ENCODE results near the gene FRA10AC1. TPM values are rescaled to one million over a fixed set of nuclear protein-coding genes. Genes with fewer than 3 reads are reported as not detected.

Gene FRA10AC1
- total and polyA plus RNA-seq, 10 of the 15 experiments (the other 5 are each of a cell fraction or from before 2014, with no cell fraction given), result 5.3 to 18.1 (median 9.9) TPM

DNA sequence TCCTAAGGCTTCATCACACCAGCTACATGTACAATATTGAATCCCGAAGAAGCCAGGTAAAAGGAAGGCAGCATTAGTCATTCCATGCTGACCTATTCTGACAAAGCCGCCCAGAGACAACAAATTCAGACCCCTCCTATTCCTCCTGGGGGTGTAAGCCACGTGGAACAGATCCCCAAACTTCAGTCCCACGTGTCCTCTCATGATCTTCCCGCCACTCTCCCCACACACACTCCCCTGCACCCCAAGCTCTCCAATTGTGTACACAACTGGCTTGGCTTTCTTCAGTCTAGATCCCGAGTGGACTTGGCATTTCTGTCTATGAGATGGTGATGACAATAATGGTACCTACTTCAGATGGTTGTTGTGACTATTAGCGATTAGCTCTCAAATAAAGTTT lies 81.5 kb downstream of the FRA10AC1 start:
- no peak overlapping the region for H3K4me3 ChIP-seq
- FAIRE-seq (no peak), DNase-seq (ENCODE audit: low read depth, low spot score) (no peak), ATAC-seq (no peak)
- ChIA-PET RAD21 (ENCODE audit: unreplicated experiment) (no interaction called here), CTCF (no interaction called here), SMC1A (ENCODE audit: uncharacterized antibody, unreplicated experiment) (no interaction called here), POLR2A (no interaction called here)
- H2AFZ ChIP-seq (ENCODE audit: control insufficient read depth, low read depth, low read length), result no peak overlapping the region
- H3K4me1 ChIP-seq (ENCODE audit: control insufficient read depth, insufficient read depth, low read length), result peaks cover 2% of the 10 kb centered on the region; the same call in 1 of the 2 replicates
- H4K20me1 ChIP-seq (ENCODE audit: control insufficient read depth, insufficient read depth), result no peaks in the 10 kb centered on the region
- H3K9ac ChIP-seq (ENCODE audit: control insufficient read depth, insufficient read depth, low read length), result no peak overlapping the region
- no peaks in the 10 kb centered on the region for H3K36me3 ChIP-seq (ENCODE audit: control insufficient read depth in 2 of 2, insufficient read depth in 2 of 2, low read length in 1 of 2)
- no peak overlapping the region for H3K27ac ChIP-seq (ENCODE audit: control insufficient read depth, insufficient read depth)
- no TSS peak for BruUV-seq (replicated peaks)
- H3K4me2 ChIP-seq (ENCODE audit: control insufficient read depth, insufficient read depth), result no peak overlapping the region
- H3K79me2 ChIP-seq (ENCODE audit: control insufficient read depth, insufficient read depth, low read length), result no peaks in the 10 kb centered on the region
- no peaks in the 10 kb centered on the region for H3K9me3 ChIP-seq (replicated peaks; ENCODE audit: control insufficient read depth, insufficient read depth, low read length)
- 23% methylated on average over 7 of the region's 7 CpGs for WGBS (ENCODE audit: insufficient coverage, insufficient replicate concordance, low lambda C conversion rate, missing lambda C conversion rate)
- no peaks in the 10 kb centered on the region; a peak in 1 of 4 replicates for H3K27me3 ChIP-seq (replicated peaks in 1 of 2; ENCODE audit: control insufficient read depth in 2 of 2, insufficient read depth in 2 of 2, low read length in 1 of 2)
- in situ Hi-C loops (cut with MboI), result no loop called here
- intact Hi-C loops (cut with micrococcal nuclease; ENCODE audit: unreplicated experiment), result no loop called here
- no peak for TF ChIP-seq MYB (IDR thresholded peaks at IDR 0.05; ENCODE audit: borderline replicate concordance, low read depth, low read length)
- no peak for TF ChIP-seq BCL11A (IDR thresholded peaks at IDR 0.05; ENCODE audit: low read depth, low read length)
- no peak for TF ChIP-seq NR2F1 (conservative IDR thresholded peaks at IDR 0.05)
- TF ChIP-seq, protein P1, sequence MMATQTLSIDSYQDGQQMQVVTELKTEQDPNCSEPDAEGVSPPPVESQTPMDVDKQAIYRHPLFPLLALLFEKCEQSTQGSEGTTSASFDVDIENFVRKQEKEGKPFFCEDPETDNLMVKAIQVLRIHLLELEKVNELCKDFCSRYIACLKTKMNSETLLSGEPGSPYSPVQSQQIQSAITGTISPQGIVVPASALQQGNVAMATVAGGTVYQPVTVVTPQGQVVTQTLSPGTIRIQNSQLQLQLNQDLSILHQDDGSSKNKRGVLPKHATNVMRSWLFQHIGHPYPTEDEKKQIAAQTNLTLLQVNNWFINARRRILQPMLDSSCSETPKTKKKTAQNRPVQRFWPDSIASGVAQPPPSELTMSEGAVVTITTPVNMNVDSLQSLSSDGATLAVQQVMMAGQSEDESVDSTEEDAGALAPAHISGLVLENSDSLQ (IDR thresholded peaks at IDR 0.05), result no peak
- TF ChIP-seq, protein P2, sequence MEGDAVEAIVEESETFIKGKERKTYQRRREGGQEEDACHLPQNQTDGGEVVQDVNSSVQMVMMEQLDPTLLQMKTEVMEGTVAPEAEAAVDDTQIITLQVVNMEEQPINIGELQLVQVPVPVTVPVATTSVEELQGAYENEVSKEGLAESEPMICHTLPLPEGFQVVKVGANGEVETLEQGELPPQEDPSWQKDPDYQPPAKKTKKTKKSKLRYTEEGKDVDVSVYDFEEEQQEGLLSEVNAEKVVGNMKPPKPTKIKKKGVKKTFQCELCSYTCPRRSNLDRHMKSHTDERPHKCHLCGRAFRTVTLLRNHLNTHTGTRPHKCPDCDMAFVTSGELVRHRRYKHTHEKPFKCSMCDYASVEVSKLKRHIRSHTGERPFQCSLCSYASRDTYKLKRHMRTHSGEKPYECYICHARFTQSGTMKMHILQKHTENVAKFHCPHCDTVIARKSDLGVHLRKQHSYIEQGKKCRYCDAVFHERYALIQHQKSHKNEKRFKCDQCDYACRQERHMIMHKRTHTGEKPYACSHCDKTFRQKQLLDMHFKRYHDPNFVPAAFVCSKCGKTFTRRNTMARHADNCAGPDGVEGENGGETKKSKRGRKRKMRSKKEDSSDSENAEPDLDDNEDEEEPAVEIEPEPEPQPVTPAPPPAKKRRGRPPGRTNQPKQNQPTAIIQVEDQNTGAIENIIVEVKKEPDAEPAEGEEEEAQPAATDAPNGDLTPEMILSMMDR (IDR thresholded peaks at IDR 0.05 in 2 of 3, conservative IDR thresholded peaks at IDR 0.05 in 1 of 3; ENCODE audit: control insufficient read depth in 2 of 3, extremely low read depth in 1 of 3, insufficient read depth in 1 of 3, low read depth in 3 of 3, low read length in 3 of 3), result no peak
- TF ChIP-seq CBX3 (IDR thresholded peaks at IDR 0.05; ENCODE audit: borderline replicate concordance, low read depth), result no peak
- no peak for TF ChIP-seq DPF2 (IDR thresholded peaks at IDR 0.05)
- TF ChIP-seq, protein P3, sequence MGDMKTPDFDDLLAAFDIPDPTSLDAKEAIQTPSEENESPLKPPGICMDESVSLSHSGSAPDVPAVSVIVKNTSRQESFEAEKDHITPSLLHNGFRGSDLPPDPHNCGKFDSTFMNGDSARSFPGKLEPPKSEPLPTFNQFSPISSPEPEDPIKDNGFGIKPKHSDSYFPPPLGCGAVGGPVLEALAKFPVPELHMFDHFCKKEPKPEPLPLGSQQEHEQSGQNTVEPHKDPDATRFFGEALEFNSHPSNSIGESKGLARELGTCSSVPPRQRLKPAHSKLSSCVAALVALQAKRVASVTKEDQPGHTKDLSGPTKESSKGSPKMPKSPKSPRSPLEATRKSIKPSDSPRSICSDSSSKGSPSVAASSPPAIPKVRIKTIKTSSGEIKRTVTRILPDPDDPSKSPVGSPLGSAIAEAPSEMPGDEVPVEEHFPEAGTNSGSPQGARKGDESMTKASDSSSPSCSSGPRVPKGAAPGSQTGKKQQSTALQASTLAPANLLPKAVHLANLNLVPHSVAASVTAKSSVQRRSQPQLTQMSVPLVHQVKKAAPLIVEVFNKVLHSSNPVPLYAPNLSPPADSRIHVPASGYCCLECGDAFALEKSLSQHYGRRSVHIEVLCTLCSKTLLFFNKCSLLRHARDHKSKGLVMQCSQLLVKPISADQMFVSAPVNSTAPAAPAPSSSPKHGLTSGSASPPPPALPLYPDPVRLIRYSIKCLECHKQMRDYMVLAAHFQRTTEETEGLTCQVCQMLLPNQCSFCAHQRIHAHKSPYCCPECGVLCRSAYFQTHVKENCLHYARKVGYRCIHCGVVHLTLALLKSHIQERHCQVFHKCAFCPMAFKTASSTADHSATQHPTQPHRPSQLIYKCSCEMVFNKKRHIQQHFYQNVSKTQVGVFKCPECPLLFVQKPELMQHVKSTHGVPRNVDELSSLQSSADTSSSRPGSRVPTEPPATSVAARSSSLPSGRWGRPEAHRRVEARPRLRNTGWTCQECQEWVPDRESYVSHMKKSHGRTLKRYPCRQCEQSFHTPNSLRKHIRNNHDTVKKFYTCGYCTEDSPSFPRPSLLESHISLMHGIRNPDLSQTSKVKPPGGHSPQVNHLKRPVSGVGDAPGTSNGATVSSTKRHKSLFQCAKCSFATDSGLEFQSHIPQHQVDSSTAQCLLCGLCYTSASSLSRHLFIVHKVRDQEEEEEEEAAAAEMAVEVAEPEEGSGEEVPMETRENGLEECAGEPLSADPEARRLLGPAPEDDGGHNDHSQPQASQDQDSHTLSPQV (IDR thresholded peaks at IDR 0.05), result no peak
- TF ChIP-seq, protein P4, sequence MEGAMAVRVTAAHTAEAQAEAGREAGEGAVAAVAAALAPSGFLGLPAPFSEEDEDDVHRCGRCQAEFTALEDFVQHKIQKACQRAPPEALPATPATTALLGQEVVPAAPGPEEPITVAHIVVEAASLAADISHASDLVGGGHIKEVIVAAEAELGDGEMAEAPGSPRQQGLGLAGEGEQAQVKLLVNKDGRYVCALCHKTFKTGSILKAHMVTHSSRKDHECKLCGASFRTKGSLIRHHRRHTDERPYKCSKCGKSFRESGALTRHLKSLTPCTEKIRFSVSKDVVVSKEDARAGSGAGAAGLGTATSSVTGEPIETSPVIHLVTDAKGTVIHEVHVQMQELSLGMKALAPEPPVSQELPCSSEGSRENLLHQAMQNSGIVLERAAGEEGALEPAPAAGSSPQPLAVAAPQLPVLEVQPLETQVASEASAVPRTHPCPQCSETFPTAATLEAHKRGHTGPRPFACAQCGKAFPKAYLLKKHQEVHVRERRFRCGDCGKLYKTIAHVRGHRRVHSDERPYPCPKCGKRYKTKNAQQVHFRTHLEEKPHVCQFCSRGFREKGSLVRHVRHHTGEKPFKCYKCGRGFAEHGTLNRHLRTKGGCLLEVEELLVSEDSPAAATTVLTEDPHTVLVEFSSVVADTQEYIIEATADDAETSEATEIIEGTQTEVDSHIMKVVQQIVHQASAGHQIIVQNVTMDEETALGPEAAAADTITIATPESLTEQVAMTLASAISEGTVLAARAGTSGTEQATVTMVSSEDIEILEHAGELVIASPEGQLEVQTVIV (IDR thresholded peaks at IDR 0.05; ENCODE audit: borderline replicate concordance, partially characterized antibody), result no peak
- TF ChIP-seq, protein P5, sequence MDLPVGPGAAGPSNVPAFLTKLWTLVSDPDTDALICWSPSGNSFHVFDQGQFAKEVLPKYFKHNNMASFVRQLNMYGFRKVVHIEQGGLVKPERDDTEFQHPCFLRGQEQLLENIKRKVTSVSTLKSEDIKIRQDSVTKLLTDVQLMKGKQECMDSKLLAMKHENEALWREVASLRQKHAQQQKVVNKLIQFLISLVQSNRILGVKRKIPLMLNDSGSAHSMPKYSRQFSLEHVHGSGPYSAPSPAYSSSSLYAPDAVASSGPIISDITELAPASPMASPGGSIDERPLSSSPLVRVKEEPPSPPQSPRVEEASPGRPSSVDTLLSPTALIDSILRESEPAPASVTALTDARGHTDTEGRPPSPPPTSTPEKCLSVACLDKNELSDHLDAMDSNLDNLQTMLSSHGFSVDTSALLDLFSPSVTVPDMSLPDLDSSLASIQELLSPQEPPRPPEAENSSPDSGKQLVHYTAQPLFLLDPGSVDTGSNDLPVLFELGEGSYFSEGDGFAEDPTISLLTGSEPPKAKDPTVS (IDR thresholded peaks at IDR 0.05; ENCODE audit: low read depth, low read length), result no peak
- no peak for TF ChIP-seq MYC (IDR thresholded peaks at IDR 0.05; ENCODE audit: insufficient read depth, insufficient read length, insufficient replicate concordance, low read length, severe bottlenecking)
- no peak for TF ChIP-seq FOS (IDR thresholded peaks at IDR 0.05; ENCODE audit: borderline replicate concordance, extremely low read depth, insufficient read length)
- TF ChIP-seq SUPT20H (IDR thresholded peaks at IDR 0.05; ENCODE audit: borderline replicate concordance, control insufficient read depth, low read depth, low read length), result no peak
